K562 (cell line): ENCODE results near the gene IL33. TPM values are rescaled to one million over a fixed set of nuclear protein-coding genes. Genes with fewer than 3 reads are reported as not detected.

Experiments
- ATAC-seq: fragments of 200-7000 bp; cut with Tn5 transposase; 3 replicates; pipeline ENCODE4 v1.9.1; 2020; ENCODE audit warnings: moderate library complexity
- BruUV-seq: library from RNA; stranded (reverse); fragments of 400-500 nt; replicated peaks from 2 replicates; lab custom pipeline; 2021; lab: Mats Ljungman, UMichigan
- CTCF ChIA-PET: fragments of 300-600 bp; formaldehyde crosslinking; extraction: SDS; loops from one replicate; lab custom pipeline; 2021; ENCODE audit warnings: low intra/inter-chr PET ratio; lab: Yijun Ruan, JAX
- POLR2A ChIA-PET: fragments of 300-600, 350-650 bp; sonication (Branson Sonifier 250); formaldehyde crosslinking; extraction: SDS; loops from one replicate; lab custom pipeline; 2021; ENCODE audit warnings: antibody characterized with exemption, inconsistent platforms; lab: Yijun Ruan, JAX
- DNase-seq, 4 experiments: peaks; one replicate each; pipeline versions ENCODE4 v3.0.0 to v3.0.0-alpha.2; 2011 to 2018; ENCODE audit warnings: low spot score in 3 of 4, mixed read lengths in 3 of 4; ENCODE audit errors: extremely low read depth in 1 of 4
- FAIRE-seq: peaks from 2 replicates; lab custom pipeline; 2011; peaks lifted over from hg19 to GRCh38; lab: Jason Lieb, UNC
- H2AFZ ChIP-seq: 2 replicates; pipeline ENCODE4 v1.6.0; 2011; ENCODE audit warnings: low read depth, low read length, control low read depth, inconsistent platforms
- H3K27ac ChIP-seq: fragments of 200-600 bp; 3 replicates; pipeline ENCODE4 v1.8.0; 2011; ENCODE audit warnings: low read depth, mild to moderate bottlenecking, control low read depth, inconsistent platforms, low read length, moderate library complexity, mixed read lengths; ENCODE audit errors: extremely low read depth
- H3K27me3 ChIP-seq, 2 experiments: fragments of 300-600 bp in 1 of 2; 2 replicates in 1 of 2; 3 replicates in 1 of 2; pipeline versions ENCODE4 v1.6.0 to v1.8.0; 2011; ENCODE audit warnings: inconsistent platforms in 2 of 2, low read length in 2 of 2, mild to moderate bottlenecking in 1 of 2, mixed read lengths in 1 of 2, moderate library complexity in 1 of 2; ENCODE audit not compliant: control insufficient read depth in 2 of 2, insufficient read depth in 2 of 2
- H3K36me3 ChIP-seq: fragments of 300-600 bp; 3 replicates; pipeline ENCODE4 v1.8.0; 2011; ENCODE audit warnings: mild to moderate bottlenecking, low read length, inconsistent platforms; ENCODE audit not compliant: control insufficient read depth, insufficient read depth
- H3K4me1 ChIP-seq, 2 experiments: fragments of 200-600 bp in 1 of 2; replicated peaks in 1 of 2; 2 replicates in 1 of 2; 3 replicates in 1 of 2; pipeline versions ENCODE4 v1.5.1 to v1.8.0; 2011; ENCODE audit warnings: inconsistent platforms in 2 of 2, low read length in 2 of 2, mild to moderate bottlenecking in 1 of 2, mixed read lengths in 1 of 2, moderate library complexity in 1 of 2; ENCODE audit not compliant: control insufficient read depth in 2 of 2, insufficient read depth in 2 of 2
- H3K4me2 ChIP-seq: 2 replicates; pipeline ENCODE4 v1.6.1; 2011; ENCODE audit warnings: low read length, control low read depth, inconsistent platforms, mixed read lengths; ENCODE audit not compliant: insufficient read depth
- H3K4me3 ChIP-seq: fragments of 200-600 bp; sonication (generic), shearing (Covaris generic); 2 replicates; pipeline ENCODE4 v1.5.1; 2016; ENCODE audit warnings: control low read depth, inconsistent platforms
- H3K79me2 ChIP-seq: fragments of 200-600 bp; 3 replicates; pipeline ENCODE4 v1.8.0; 2011; ENCODE audit warnings: low read length, inconsistent platforms; ENCODE audit not compliant: control insufficient read depth, insufficient read depth
- H3K9ac ChIP-seq, 2 experiments: 2 replicates each; pipeline versions ENCODE4 v1.6.0 to v1.6.1; 2011; ENCODE audit warnings: low read depth in 2 of 2, low read length in 2 of 2, control low read depth in 1 of 2, inconsistent platforms in 1 of 2, mild to moderate bottlenecking in 1 of 2, mixed read lengths in 1 of 2; ENCODE audit not compliant: insufficient read depth in 1 of 2
- H3K9me1 ChIP-seq: one replicate; pipeline ENCODE4 v1.6.0; 2011; ENCODE audit warnings: inconsistent platforms, mild to moderate bottlenecking, low read length, moderate library complexity; ENCODE audit not compliant: control insufficient read depth, insufficient read depth
- H3K9me3 ChIP-seq: replicated peaks from 2 replicates; pipeline ENCODE4 v1.5.1; 2011; ENCODE audit warnings: low read depth, low read length, inconsistent platforms; ENCODE audit not compliant: control insufficient read depth, insufficient read depth
- H4K20me1 ChIP-seq: replicated peaks from 2 replicates; pipeline ENCODE4 v1.6.1; 2011; ENCODE audit warnings: low read length, inconsistent platforms, mixed read lengths; ENCODE audit not compliant: control insufficient read depth, insufficient read depth
- E2F5 ChIP-seq: sonication (generic); formaldehyde crosslinking; IDR thresholded peaks from 2 replicates; pipeline ENCODE4 v1.8.0; 2022; ENCODE audit warnings: mild to moderate bottlenecking, missing genetic modification reagents
- FOXK2 ChIP-seq, 2 experiments: fragments of 450-650 bp; IDR thresholded peaks in 1 of 2; conservative IDR thresholded peaks in 1 of 2; 2 replicates each; pipeline ENCODE4 v1.6.1; 2016; ENCODE audit warnings: low read depth in 2 of 2, mild to moderate bottlenecking in 1 of 2
- MAFF ChIP-seq: IDR thresholded peaks from 2 replicates; pipeline ENCODE4 v1.6.1; 2012; ENCODE audit warnings: low read length, improper control_type of control experiment
- NFIX ChIP-seq: fragments of 250-450 bp; sonication (Bioruptor Pico); IDR thresholded peaks from 2 replicates; pipeline ENCODE4 v1.4.0; 2020; ENCODE audit warnings: low read depth, mild to moderate bottlenecking, moderate library complexity
- NR2F6 ChIP-seq: fragments of 450-650 bp; formaldehyde crosslinking; IDR thresholded peaks from 2 replicates; pipeline ENCODE4 v1.4.0; 2020; ENCODE audit warnings: mild to moderate bottlenecking
- PCBP1 ChIP-seq: fragments of 200-400 bp; formaldehyde crosslinking; IDR thresholded peaks from 2 replicates; pipeline ENCODE4 v1.6.1; 2018; ENCODE audit warnings: mild to moderate bottlenecking, low read depth, low read length; ENCODE audit not compliant: poor library complexity, severe bottlenecking
- POLR2B ChIP-seq: fragments of 450-650 bp; IDR thresholded peaks from 2 replicates; pipeline ENCODE4 v1.6.1; 2018; ENCODE audit warnings: low read depth; ENCODE audit not compliant: partially characterized antibody
- RBM34 ChIP-seq: fragments of 200-400 bp; formaldehyde crosslinking; IDR thresholded peaks from 2 replicates; pipeline ENCODE4 v1.6.1; 2018; ENCODE audit warnings: low read length, borderline replicate concordance; ENCODE audit not compliant: insufficient read depth
- SAFB ChIP-seq: fragments of 200-400 bp; formaldehyde crosslinking; IDR thresholded peaks from 2 replicates; pipeline ENCODE4 v1.6.1; 2017; ENCODE audit warnings: low read depth, low read length, borderline replicate concordance
- THAP12 ChIP-seq: fragments of 250-450 bp; sonication (Bioruptor Pico); IDR thresholded peaks from 2 replicates; pipeline ENCODE4 v1.9.0; 2021; ENCODE audit warnings: mild to moderate bottlenecking, inconsistent platforms
- ZKSCAN3 ChIP-seq: fragments of 250-450 bp; sonication (Bioruptor Pico); IDR thresholded peaks from 2 replicates; pipeline ENCODE4 v1.4.0; 2020
- ZNF24 ChIP-seq: fragments of 450-650 bp; IDR thresholded peaks from 2 replicates; pipeline ENCODE4 v1.6.1; 2016
- ZNF436 ChIP-seq: fragments of 250-450, 450-650 bp; sonication (Bioruptor Pico); formaldehyde crosslinking; IDR thresholded peaks from 2 replicates; pipeline ENCODE4 v1.7.0; 2020; ENCODE audit warnings: mild to moderate bottlenecking
- ZNF830 ChIP-seq: fragments of 250-450 bp; sonication (Bioruptor Pico); IDR thresholded peaks from 2 replicates; pipeline ENCODE4 v1.5.0; 2021; ENCODE audit warnings: mild to moderate bottlenecking
- WGBS: fragments of 100-300 bp; shearing (Covaris generic); methylation state at CpG from one replicate; pipeline ENCODE4 v1.1.6; 2016; ENCODE audit warnings: low coverage, mixed read lengths; ENCODE audit not compliant: insufficient coverage; ENCODE audit errors: missing lambda C conversion rate; 5-methylcytosine and 5-hydroxymethylcytosine counted together
- in situ Hi-C: fragments of 300-500 bp; cut with MboI; formaldehyde crosslinking; loops from 4 replicates; pipeline ENCODE4 v1.15.0; 2018; ENCODE audit warnings: inconsistent platforms, mixed read lengths
- intact Hi-C: fragments of 100-400 bp; cut with micrococcal nuclease; formaldehyde crosslinking; loops from 2 replicates; pipeline ENCODE4 v1.14.2; 2022
- polyA plus RNA-seq, 8 experiments: library from polyadenylated mRNA; depleted of rRNA in 4 of 8; stranded (reverse) in 5 of 8; unstranded in 3 of 8; fragments of >200 nt; fragmentation: Nextera tagmentation in 2 of 8; fragmentation: Illumina TruSeq in 1 of 8; extraction: Ambion mirVana in 2 of 8; extraction: Trizol in 1 of 8; gene quantifications; 2 replicates each; pipeline versions ENCODE4 v1.2.1 to v1.2.3, GENCODE V29; 2011 to 2014; ENCODE audit warnings: inconsistent platforms in 1 of 8, missing spikeins in 1 of 8
- total RNA-seq, 7 experiments: library from RNA; depleted of rRNA in 6 of 7; stranded (reverse); fragments of >200 nt in 6 of 7; fragmentation: Illumina TruSeq in 2 of 7; extraction: Trizol in 2 of 7; gene quantifications; 2 replicates each; pipeline versions ENCODE4 v1.2.1 to v1.2.3, GENCODE V29; 2011 to 2021; ENCODE audit warnings: low replicate concordance in 1 of 7
- TF ChIP-seq, protein P1 (sequence below): fragments of 450-650 bp; formaldehyde crosslinking; IDR thresholded peaks from 2 replicates; pipeline ENCODE4 v1.4.0; 2022; ENCODE audit warnings: mild to moderate bottlenecking, moderate library complexity

IL33 gene
- total and polyA plus RNA-seq, 9 of the 15 experiments (the other 6 are each of a cell fraction or from before 2014, with no cell fraction given) = not detected

- in situ Hi-C loops (no loop called here), intact Hi-C loops (no loop called here)
- no peak for DNase-seq
- H3K4me2 ChIP-seq = no peak overlapping the region
- ChIA-PET POLR2A (no interaction called here), CTCF (no interaction called here)
- H3K9ac ChIP-seq = no peak overlapping the region
- H3K9me1 ChIP-seq = no peaks in the 10 kb centered on the region
- no peaks in the 10 kb centered on the region for H3K79me2 ChIP-seq
- FAIRE-seq = no peak
- no peak for ATAC-seq
- no peaks in the 10 kb centered on the region for H3K36me3 ChIP-seq
- whole genome bisulfite sequencing = 0% methylated on average over 1 of the region's 1 CpG
- H3K27me3 ChIP-seq = no peaks in the 10 kb centered on the region
- H3K4me3 ChIP-seq = no peak overlapping the region
- BruUV-seq = no TSS peak
- no peaks in the 10 kb centered on the region for H3K4me1 ChIP-seq
- no peak overlapping the region for H3K27ac ChIP-seq
- H2AFZ ChIP-seq = no peak overlapping the region
- H3K9me3 ChIP-seq = no peaks in the 10 kb centered on the region
- no peaks in the 10 kb centered on the region for H4K20me1 ChIP-seq
- TF ChIP-seq ZKSCAN3 (CRISPR knock-in tag) (no peak), FOXK2 (conservative IDR thresholded peaks at IDR 0.05 in 1 of 2, IDR thresholded peaks at IDR 0.05 in 1 of 2; ENCODE audit: low read depth in 2 of 2) (no peak), POLR2B (no peak), ZNF830 (CRISPR knock-in tag) (no peak), E2F5 (CRISPR knock-in tag) (no peak), PCBP1 (no peak), NFIX (CRISPR knock-in tag) (no peak), SAFB (no peak), ZNF436 (CRISPR knock-in tag) (no peak), RBM34 (no peak), MAFF (no peak), NR2F6 (CRISPR knock-in tag) (no peak), ZNF24 (no peak), THAP12 (CRISPR knock-in tag) (no peak)
- TF ChIP-seq, protein P1, sequence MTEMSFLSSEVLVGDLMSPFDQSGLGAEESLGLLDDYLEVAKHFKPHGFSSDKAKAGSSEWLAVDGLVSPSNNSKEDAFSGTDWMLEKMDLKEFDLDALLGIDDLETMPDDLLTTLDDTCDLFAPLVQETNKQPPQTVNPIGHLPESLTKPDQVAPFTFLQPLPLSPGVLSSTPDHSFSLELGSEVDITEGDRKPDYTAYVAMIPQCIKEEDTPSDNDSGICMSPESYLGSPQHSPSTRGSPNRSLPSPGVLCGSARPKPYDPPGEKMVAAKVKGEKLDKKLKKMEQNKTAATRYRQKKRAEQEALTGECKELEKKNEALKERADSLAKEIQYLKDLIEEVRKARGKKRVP (CRISPR knock-in tag) = no peak
Measured at GRCh38 chr9:6224393-6225154, 9.0 kb downstream of the IL33 start.
